Lung (tissue), 12 donors: ENCODE measurements around the gene C20orf202. TPM values are rescaled to one million over a fixed set of nuclear protein-coding genes. Genes with fewer than 3 reads are reported as not detected.

Experiments
- ATAC-seq: fragments of 200-7000 bp; cut with Tn5 transposase; one replicate; pipeline ENCODE4 v1.9.1; 2020; ENCODE audit warnings: moderate number of reproducible peaks; ENCODE audit not compliant: insufficient read depth, low FRiP score
- DNase-seq, 3 donors: peaks; one replicate each; pipeline ENCODE4 v3.0.0-alpha.2; 2013 to 2017
- H3K27ac ChIP-seq, 2 donors: one replicate each; pipeline ENCODE4 v1.5.1; 2013; ENCODE audit warnings: mild to moderate bottlenecking in 2 of 2, moderate library complexity in 2 of 2, control low read depth in 1 of 2, inconsistent platforms in 1 of 2, low read depth in 1 of 2, low read length in 1 of 2
- H3K27me3 ChIP-seq, 3 donors: one replicate each; pipeline ENCODE4 v1.5.1; 2013; ENCODE audit warnings: low read length in 2 of 3; ENCODE audit not compliant: control insufficient read depth in 3 of 3, insufficient read depth in 3 of 3
- H3K36me3 ChIP-seq, 4 donors: one replicate each; pipeline ENCODE4 v1.5.1; 2013; ENCODE audit warnings: low read length in 4 of 4, mild to moderate bottlenecking in 1 of 4, moderate library complexity in 1 of 4; ENCODE audit not compliant: control insufficient read depth in 4 of 4, insufficient read depth in 4 of 4
- H3K4me1 ChIP-seq, 5 donors: one replicate each; pipeline ENCODE4 v1.5.1; 2013; ENCODE audit warnings: low read length in 5 of 5, mild to moderate bottlenecking in 2 of 5, moderate library complexity in 1 of 5; ENCODE audit not compliant: control insufficient read depth in 5 of 5, insufficient read depth in 5 of 5
- H3K4me3 ChIP-seq: one replicate; pipeline ENCODE4 v1.5.1; 2013; ENCODE audit warnings: mild to moderate bottlenecking, control low read depth, moderate library complexity
- H3K9ac ChIP-seq, 2 donors: one replicate each; pipeline ENCODE4 v1.5.1; 2013; ENCODE audit warnings: low read length in 2 of 2, control low read depth in 1 of 2; ENCODE audit not compliant: insufficient read depth in 1 of 2
- H3K9me3 ChIP-seq, 4 donors: one replicate each; pipeline ENCODE4 v1.5.1; 2013; ENCODE audit warnings: low read length in 3 of 4, mild to moderate bottlenecking in 1 of 4, moderate library complexity in 1 of 4; ENCODE audit not compliant: control insufficient read depth in 4 of 4, insufficient read depth in 3 of 4
- WGBS, 2 donors: extraction: QIAGEN DNeasy Blood & Tissue Kit; methylation state at CpG; one replicate each; pipeline ENCODE4 v1.1.7; 2013; 5-methylcytosine and 5-hydroxymethylcytosine counted together
- polyA plus RNA-seq, 2 donors: library from polyadenylated mRNA; stranded (reverse); fragments of 200-250 nt; gene quantifications; one replicate each; pipeline ENCODE4 v1.2.1, GENCODE V29; 2013
- total RNA-seq, 2 donors: library from RNA; depleted of rRNA in 1 of 2; stranded (reverse); fragments of >200 nt in 1 of 2; gene quantifications; one replicate each; pipeline ENCODE4 v1.2.1, GENCODE V29; 2014 to 2021
- TF ChIP-seq, protein P1 (sequence below): IDR thresholded peaks from 2 replicates; pipeline ENCODE4 v1.5.1; 2012; ENCODE audit warnings: mild to moderate bottlenecking; ENCODE audit errors: control extremely low read depth, extremely low read depth
- donor health status: control.
- donor health status: control.
- donor health status: Bipolar disorder and iron deficiency.
- donor health status: healthy.
- donor health status: DM: yes; HTN: yes; CAD: no.

C20orf202 gene
- total and polyA plus RNA-seq, 4 donors = 0.11 to 1.0 (median 0.38) TPM

- 85 to 90% methylated on average over 2 of the region's 2 CpGs for WGBS, 2 donors
- Histone ChIP-seq H3K4me1 (no peaks in the 10 kb centered on the region), H3K4me3 (no peak overlapping the region), H3K27ac (no peak overlapping the region), H3K36me3 (peaks cover 19 to 51% (median 35%) of the 10 kb centered on the region in 4 donors), H3K9ac (no peak overlapping the region), H3K27me3 (no peaks in the 10 kb centered on the region), H3K9me3 (no peaks in the 10 kb centered on the region)
- DNase-seq (no peak), ATAC-seq (no peak)
- TF ChIP-seq, protein P1, sequence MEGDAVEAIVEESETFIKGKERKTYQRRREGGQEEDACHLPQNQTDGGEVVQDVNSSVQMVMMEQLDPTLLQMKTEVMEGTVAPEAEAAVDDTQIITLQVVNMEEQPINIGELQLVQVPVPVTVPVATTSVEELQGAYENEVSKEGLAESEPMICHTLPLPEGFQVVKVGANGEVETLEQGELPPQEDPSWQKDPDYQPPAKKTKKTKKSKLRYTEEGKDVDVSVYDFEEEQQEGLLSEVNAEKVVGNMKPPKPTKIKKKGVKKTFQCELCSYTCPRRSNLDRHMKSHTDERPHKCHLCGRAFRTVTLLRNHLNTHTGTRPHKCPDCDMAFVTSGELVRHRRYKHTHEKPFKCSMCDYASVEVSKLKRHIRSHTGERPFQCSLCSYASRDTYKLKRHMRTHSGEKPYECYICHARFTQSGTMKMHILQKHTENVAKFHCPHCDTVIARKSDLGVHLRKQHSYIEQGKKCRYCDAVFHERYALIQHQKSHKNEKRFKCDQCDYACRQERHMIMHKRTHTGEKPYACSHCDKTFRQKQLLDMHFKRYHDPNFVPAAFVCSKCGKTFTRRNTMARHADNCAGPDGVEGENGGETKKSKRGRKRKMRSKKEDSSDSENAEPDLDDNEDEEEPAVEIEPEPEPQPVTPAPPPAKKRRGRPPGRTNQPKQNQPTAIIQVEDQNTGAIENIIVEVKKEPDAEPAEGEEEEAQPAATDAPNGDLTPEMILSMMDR = no peak
Measured at GRCh38 chr20:1163653-1164052, 39.6 kb upstream of the C20orf202 start.

- TF ChIP-seq, protein P1 = no peak
- Histone ChIP-seq H3K9ac (no peak overlapping the region), H3K9me3 (no peaks in the 10 kb centered on the region), H3K36me3 (peaks cover 22 to 57% (median 47%) of the 10 kb centered on the region in 4 donors), H3K4me3 (no peak overlapping the region), H3K27ac (no peak overlapping the region), H3K4me1 (no peaks in the 10 kb centered on the region), H3K27me3 (no peaks in the 10 kb centered on the region)
- DNase-seq (no peak), ATAC-seq (no peak)
- WGBS, 2 donors = 96 to 99% methylated on average over 7 of the region's 7 CpGs
Measured at GRCh38 chr20:1164871-1165270, 38.4 kb upstream of the C20orf202 start.

- ATAC-seq (no peak), DNase-seq (no peak)
- Histone ChIP-seq H3K27ac (no peak overlapping the region), H3K9me3 (no peaks in the 10 kb centered on the region), H3K27me3 (no peaks in the 10 kb centered on the region), H3K9ac (no peak overlapping the region), H3K4me3 (no peak overlapping the region), H3K36me3 (peaks cover 20 to 56% (median 47%) of the 10 kb centered on the region in 4 donors), H3K4me1 (no peaks in the 10 kb centered on the region)
- WGBS, 2 donors = 84 to 91% methylated on average over 1 of the region's 1 CpG
- TF ChIP-seq, protein P1 = no peak
Measured at GRCh38 chr20:1165521-1165920, 37.7 kb upstream of the C20orf202 start.

DNA sequence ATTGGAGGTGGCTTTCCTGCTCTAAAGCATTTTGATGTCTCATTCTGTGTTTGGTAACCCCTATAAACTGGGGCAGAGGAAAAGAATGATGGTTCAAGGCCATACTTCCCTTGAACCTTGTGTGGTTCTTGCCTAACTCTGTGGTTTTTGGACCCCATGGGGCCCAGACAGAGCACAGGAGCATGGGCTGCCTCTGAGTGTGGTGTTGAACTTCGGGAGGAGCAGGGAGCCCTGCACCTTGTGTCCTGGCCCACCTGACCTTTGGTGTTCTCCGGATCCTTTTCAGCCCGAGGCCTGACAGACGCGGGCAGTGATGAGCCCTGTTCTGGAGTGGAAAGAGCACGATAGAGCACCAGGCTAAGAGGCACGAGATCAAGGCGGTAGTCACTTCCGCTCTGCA is 37.3 kb upstream of the C20orf202 start:
- DNase-seq (no peak), ATAC-seq (no peak)
- WGBS, 2 donors = 79 to 93% methylated on average over 9 of the region's 9 CpGs
- Histone ChIP-seq H3K9me3 (no peaks in the 10 kb centered on the region), H3K36me3 (peaks cover 19 to 55% (median 47%) of the 10 kb centered on the region in 4 donors), H3K9ac (no peak overlapping the region), H3K4me1 (no peaks in the 10 kb centered on the region), H3K4me3 (no peak overlapping the region), H3K27me3 (no peaks in the 10 kb centered on the region), H3K27ac (no peak overlapping the region)
- TF ChIP-seq, protein P1 = no peak
